A673 (cell line): ENCODE data around the gene FTCDNL1. TPM values are rescaled to one million over a fixed set of nuclear protein-coding genes. Genes with fewer than 3 reads are reported as not detected.

Experiments
- BruUV-seq: library from RNA; stranded (reverse); fragments of 400-500 nt; replicated peaks from 2 replicates; lab custom pipeline; 2021; lab: Mats Ljungman, UMichigan
- CTCF ChIA-PET: fragments of 300-600 bp; sonication (Branson Sonifier 250); formaldehyde crosslinking; loops from one replicate; lab custom pipeline; 2022; ENCODE audit warnings: antibody characterized with exemption; lab: Charles Lee
- POLR2A ChIA-PET: fragments of 300-600 bp; sonication (Branson Sonifier 250); formaldehyde crosslinking; loops from one replicate; lab custom pipeline; 2022; ENCODE audit warnings: antibody characterized with exemption; ENCODE audit not compliant: low non-redundant PET; lab: Charles Lee
- DNase-seq: peaks from one replicate; pipeline ENCODE4 v3.0.0-alpha.2; 2015; ENCODE audit warnings: low spot score
- H3K27ac ChIP-seq: fragments of 200-600 bp; sonication (generic); 2 replicates; pipeline ENCODE4 v1.5.1; 2016; ENCODE audit warnings: mixed run types, low read depth, mild to moderate bottlenecking, mixed read lengths, antibody characterized with exemption, low read length; ENCODE audit not compliant: poor library complexity, severe bottlenecking
- H3K27me3 ChIP-seq: fragments of 200-600 bp; sonication (generic); replicated peaks from 2 replicates; pipeline ENCODE4 v1.6.1; 2017; ENCODE audit warnings: mixed run types, low read depth, mild to moderate bottlenecking, mixed read lengths, antibody characterized with exemption, low read length; ENCODE audit not compliant: insufficient read depth, poor library complexity
- H3K36me3 ChIP-seq: fragments of 200-600 bp; sonication (generic); 2 replicates; pipeline ENCODE4 v1.6.1; 2016; ENCODE audit warnings: mixed run types, mild to moderate bottlenecking, mixed read lengths, antibody characterized with exemption, low read length; ENCODE audit not compliant: insufficient read depth, poor library complexity, severe bottlenecking
- H3K4me1 ChIP-seq: fragments of 200-600 bp; sonication (generic); 2 replicates; pipeline ENCODE4 v1.6.1; 2017; ENCODE audit warnings: mixed run types, mild to moderate bottlenecking, mixed read lengths, antibody characterized with exemption, low read length; ENCODE audit not compliant: insufficient read depth, poor library complexity, severe bottlenecking
- H3K4me3 ChIP-seq: fragments of 200-600 bp; sonication (generic); 2 replicates; pipeline ENCODE4 v1.5.1; 2016; ENCODE audit warnings: low read depth, mixed run types, mild to moderate bottlenecking, mixed read lengths, low read length; ENCODE audit not compliant: poor library complexity, severe bottlenecking
- H3K9me3 ChIP-seq: fragments of 200-600 bp; sonication (generic); 2 replicates; pipeline ENCODE4 v1.6.1; 2016; ENCODE audit warnings: mixed run types, low read depth, mild to moderate bottlenecking, mixed read lengths, antibody characterized with exemption, low read length; ENCODE audit not compliant: poor library complexity, severe bottlenecking
- CTCF ChIP-seq: fragments of 300-800, 200-600 bp; sonication (generic); conservative IDR thresholded peaks from 2 replicates; pipeline ENCODE4 v1.5.1; 2017; ENCODE audit warnings: low read depth, mild to moderate bottlenecking, antibody characterized with exemption, low read length, moderate library complexity, mixed read lengths
- EZH2 ChIP-seq: fragments of 200-600 bp; sonication (generic); IDR thresholded peaks from 2 replicates; pipeline ENCODE4 v1.6.1; 2017; ENCODE audit warnings: borderline replicate concordance, low read depth, mild to moderate bottlenecking, mixed read lengths, antibody characterized with exemption, low read length; ENCODE audit not compliant: poor library complexity, severe bottlenecking
- intact Hi-C: fragments of 100-400 bp; cut with micrococcal nuclease; formaldehyde crosslinking; loops from one replicate; pipeline ENCODE4 v1.10.0; 2022; ENCODE audit not compliant: unreplicated experiment
- total RNA-seq: library from RNA; stranded (reverse); gene quantifications from 2 replicates; pipeline ENCODE4 v1.2.3, GENCODE V29; 2021

FTCDNL1 gene
- total RNA-seq, 1 experiment from 2014 or later, result 0.88 TPM

- no peak for DNase-seq
- intact Hi-C loops, result no loop called here
- POLR2A ChIA-PET, result no interaction called here
- peaks cover 8% of the 10 kb centered on the region for H3K27me3 ChIP-seq
- CTCF ChIA-PET, result no interaction called here
- no peaks in the 10 kb centered on the region for H3K36me3 ChIP-seq
- H3K4me1 ChIP-seq, result no peaks in the 10 kb centered on the region
- TF ChIP-seq EZH2 (no peak), CTCF (no peak)
- H3K9me3 ChIP-seq, result no peaks in the 10 kb centered on the region
- no peak overlapping the region for H3K27ac ChIP-seq
- no TSS peak for BruUV-seq
- no peak overlapping the region for H3K4me3 ChIP-seq
Observed at GRCh38 chr2:199841409-199841808, 9.6 kb downstream of the FTCDNL1 start.

- no peak for TF ChIP-seq CTCF
- no peak for TF ChIP-seq EZH2
- POLR2A ChIA-PET, result interaction anchor here (0.5 kb wide), 1 partner anchor 1501 kb away, joined by 6 read pairs; no protein-coding TSS in a partner anchor
- Histone ChIP-seq H3K36me3 (no peaks in the 10 kb centered on the region), H3K27me3 (peaks cover 8% of the 10 kb centered on the region), H3K4me3 (no peak overlapping the region), H3K27ac (no peak overlapping the region), H3K9me3 (no peaks in the 10 kb centered on the region), H3K4me1 (no peaks in the 10 kb centered on the region)
- no TSS peak for BruUV-seq
- CTCF ChIA-PET, result no interaction called here
- intact Hi-C loops, result no loop called here
- DNase-seq, result no peak
Observed at GRCh38 chr2:199838399-199838798, 12.6 kb downstream of the FTCDNL1 start.

GRCh38 chr2:199836943-199837342 is 14.0 kb downstream of the FTCDNL1 start:
- CTCF ChIA-PET, result no interaction called here
- POLR2A ChIA-PET, result no interaction called here
- no TSS peak for BruUV-seq

More at GRCh38 chr2:199836943-199837342, 14.0 kb downstream of the FTCDNL1 start:
- no peak overlapping the region for H3K4me3 ChIP-seq
- TF ChIP-seq CTCF (no peak), EZH2 (no peak)
- H3K36me3 ChIP-seq, result no peaks in the 10 kb centered on the region
- H3K27ac ChIP-seq, result no peak overlapping the region
- no peaks in the 10 kb centered on the region for H3K4me1 ChIP-seq
- no peaks in the 10 kb centered on the region for H3K9me3 ChIP-seq
- intact Hi-C loops, result no loop called here
- no peak for DNase-seq
- H3K27me3 ChIP-seq, result peaks cover 8% of the 10 kb centered on the region
